ENCODE data around the gene FEM1A. TPM values are rescaled to one million over a fixed set of nuclear protein-coding genes. Genes with fewer than 3 reads are reported as not detected.

Gene FEM1A
- total and polyA plus RNA-seq, 2 donors (not counting 3 experiments of a cell fraction or from before 2014, with no cell fraction given): 5.1 to 11.4 TPM

DNA sequence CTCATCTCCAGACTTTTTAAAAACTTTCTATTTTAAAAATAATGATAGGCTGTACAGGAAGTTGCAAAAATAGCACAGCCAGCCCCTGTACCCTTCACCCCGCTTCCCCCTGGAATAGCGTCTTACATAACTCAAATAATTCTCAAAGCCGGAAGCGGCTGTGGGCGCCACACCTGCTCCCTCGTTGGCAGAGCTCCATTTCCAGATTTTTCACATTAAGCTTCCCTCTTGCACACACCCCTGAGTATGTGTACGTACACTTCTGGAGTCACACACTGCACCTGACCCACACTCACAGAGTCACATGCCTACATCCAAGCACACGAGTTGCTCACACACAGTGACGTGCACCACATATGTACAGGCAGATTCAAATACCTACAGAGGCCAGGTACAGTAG, 42.9 kb upstream of the FEM1A start:
- ChIA-PET POLR2A (no interaction called here), CTCF (no interaction called here)
- Histone ChIP-seq H3K79me2 (ENCODE audit: control insufficient read depth, insufficient read depth, low read length) (no peaks in the 10 kb centered on the region), H2AFZ (ENCODE audit: low read depth, low read length) (no peak overlapping the region), H3K4me3 (replicated peaks in 1 of 3; ENCODE audit: insufficient read depth in 1 of 3, low read depth in 1 of 3, low read length in 3 of 3) (no peak overlapping the region), H3K27ac (ENCODE audit: insufficient read depth, low read depth, low read length) (no peak overlapping the region), H3K27me3 (ENCODE audit: control insufficient read depth in 2 of 2, insufficient read depth in 2 of 2, low read length in 2 of 2) (peaks cover 0 to 3% of the 10 kb centered on the region in 2 experiments), H3K9me1 (replicated peaks; ENCODE audit: control insufficient read depth, extremely low read depth, insufficient read depth, low read length) (no peaks in the 10 kb centered on the region), H3K9me3 (replicated peaks; ENCODE audit: control insufficient read depth, insufficient read depth, low read length) (no peaks in the 10 kb centered on the region), H3K4me1 (ENCODE audit: control insufficient read depth, extremely low read depth, insufficient read depth, low read length) (no peaks in the 10 kb centered on the region), H3K4me2 (ENCODE audit: insufficient read depth, low read length) (no peak overlapping the region), H3K36me3 (ENCODE audit: control insufficient read depth in 2 of 2, extremely low read depth in 1 of 2, insufficient read depth in 2 of 2, low read length in 2 of 2) (no peaks in the 10 kb centered on the region), H4K20me1 (replicated peaks; ENCODE audit: control insufficient read depth, extremely low read depth, insufficient read depth, low read length) (no peaks in the 10 kb centered on the region), H3K9ac (replicated peaks; ENCODE audit: extremely low read depth, insufficient read depth, low read length) (no peak overlapping the region)
- intact Hi-C loops (cut with micrococcal nuclease) (no loop called here), dilution Hi-C loops (cut with MboI; ENCODE audit: extremely low pct_ligation_motif_present, low sequenced_read_pairs) (no loop called here)
- no TSS peak for BruUV-seq (replicated peaks)
- DNase-seq (ENCODE audit: low read depth, low spot score) (no peak), FAIRE-seq (no peak)
- no peak for TF ChIP-seq MYC (IDR thresholded peaks at IDR 0.05; ENCODE audit: low read depth, low read length)
- no peak for TF ChIP-seq JUN (IDR thresholded peaks at IDR 0.05; ENCODE audit: borderline replicate concordance, insufficient read depth, insufficient read length, low read depth)
- TF ChIP-seq CTCF (IDR thresholded peaks at IDR 0.05; ENCODE audit: extremely low read depth in 1 of 2, insufficient read depth in 1 of 2, low read depth in 1 of 2, low read length in 2 of 2): no peak
- TF ChIP-seq FOS (IDR thresholded peaks at IDR 0.05; ENCODE audit: borderline replicate concordance, insufficient read depth, low read length): no peak
- no peak for TF ChIP-seq EZH2 (IDR thresholded peaks at IDR 0.05; ENCODE audit: borderline replicate concordance, low read depth, low read length, severe bottlenecking)
- TF ChIP-seq POLR2A (IDR thresholded peaks at IDR 0.05; ENCODE audit: low read depth, low read length): no peak
- TF ChIP-seq MAX (IDR thresholded peaks at IDR 0.05; ENCODE audit: insufficient read depth, insufficient read length): no peak
- TF ChIP-seq POLR2AphosphoS5 (IDR thresholded peaks at IDR 0.05; ENCODE audit: insufficient read depth, low read depth, low read length): no peak
- no peak for TF ChIP-seq GATA2 (IDR thresholded peaks at IDR 0.05; ENCODE audit: insufficient read depth, insufficient read length, low read depth, low read length)

All from endothelial cell of umbilical vein (primary cell).